ENCODE results near the gene CCDC57. TPM values are rescaled to one million over a fixed set of nuclear protein-coding genes. Genes with fewer than 3 reads are reported as not detected.

The CCDC57 gene
- total RNA-seq, 2 experiments from 2014 or later, result 129 to 135 TPM

GRCh38 chr17:82158825-82159224, 53.8 kb downstream of the CCDC57 start:
- Mint-ChIP-seq H3K27ac (no peak overlapping the region), H3K27me3 (no peaks in the 10 kb centered on the region), H3K36me3 (ENCODE audit: low read depth) (peaks cover 26% of the 10 kb centered on the region), H3K4me3 (no peak overlapping the region), H3K4me1 (ENCODE audit: low read depth) (peaks cover 2% of the 10 kb centered on the region), H3K9me3 (no peaks in the 10 kb centered on the region)
- TF ChIP-seq, protein P1, sequence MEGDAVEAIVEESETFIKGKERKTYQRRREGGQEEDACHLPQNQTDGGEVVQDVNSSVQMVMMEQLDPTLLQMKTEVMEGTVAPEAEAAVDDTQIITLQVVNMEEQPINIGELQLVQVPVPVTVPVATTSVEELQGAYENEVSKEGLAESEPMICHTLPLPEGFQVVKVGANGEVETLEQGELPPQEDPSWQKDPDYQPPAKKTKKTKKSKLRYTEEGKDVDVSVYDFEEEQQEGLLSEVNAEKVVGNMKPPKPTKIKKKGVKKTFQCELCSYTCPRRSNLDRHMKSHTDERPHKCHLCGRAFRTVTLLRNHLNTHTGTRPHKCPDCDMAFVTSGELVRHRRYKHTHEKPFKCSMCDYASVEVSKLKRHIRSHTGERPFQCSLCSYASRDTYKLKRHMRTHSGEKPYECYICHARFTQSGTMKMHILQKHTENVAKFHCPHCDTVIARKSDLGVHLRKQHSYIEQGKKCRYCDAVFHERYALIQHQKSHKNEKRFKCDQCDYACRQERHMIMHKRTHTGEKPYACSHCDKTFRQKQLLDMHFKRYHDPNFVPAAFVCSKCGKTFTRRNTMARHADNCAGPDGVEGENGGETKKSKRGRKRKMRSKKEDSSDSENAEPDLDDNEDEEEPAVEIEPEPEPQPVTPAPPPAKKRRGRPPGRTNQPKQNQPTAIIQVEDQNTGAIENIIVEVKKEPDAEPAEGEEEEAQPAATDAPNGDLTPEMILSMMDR (IDR thresholded peaks at IDR 0.05), result no peak
- ATAC-seq (ENCODE audit: poor library complexity) (no peak), DNase-seq (no peak)
- no peak overlapping the region for H3K4me3 ChIP-seq (ENCODE audit: low read length)
- ChIA-PET CTCF (interaction anchor here (1.3 kb wide), 1 partner anchor 199 kb away, joined by 3 read pairs; no protein-coding TSS in a partner anchor), POLR2A (no interaction called here)
- H3K36me3 ChIP-seq (ENCODE audit: insufficient read depth, low read length), result peaks cover 18% of the 10 kb centered on the region
- intact Hi-C loops (cut with DNase I, micrococcal nuclease), result no loop called here
- no peaks in the 10 kb centered on the region for H3K27me3 ChIP-seq (ENCODE audit: control insufficient read depth in 1 of 2, insufficient read depth in 2 of 2, low read length in 2 of 2)
- peaks cover 6% of the 10 kb centered on the region for H3K4me1 ChIP-seq (ENCODE audit: insufficient read depth, low read length)
- no peaks in the 10 kb centered on the region for H3K9me3 ChIP-seq (ENCODE audit: control insufficient read depth in 1 of 2, insufficient read depth in 1 of 2, low read length in 2 of 2)
- no peak overlapping the region for H3K27ac ChIP-seq (ENCODE audit: low read depth in 1 of 2, low read length in 2 of 2)

DNA sequence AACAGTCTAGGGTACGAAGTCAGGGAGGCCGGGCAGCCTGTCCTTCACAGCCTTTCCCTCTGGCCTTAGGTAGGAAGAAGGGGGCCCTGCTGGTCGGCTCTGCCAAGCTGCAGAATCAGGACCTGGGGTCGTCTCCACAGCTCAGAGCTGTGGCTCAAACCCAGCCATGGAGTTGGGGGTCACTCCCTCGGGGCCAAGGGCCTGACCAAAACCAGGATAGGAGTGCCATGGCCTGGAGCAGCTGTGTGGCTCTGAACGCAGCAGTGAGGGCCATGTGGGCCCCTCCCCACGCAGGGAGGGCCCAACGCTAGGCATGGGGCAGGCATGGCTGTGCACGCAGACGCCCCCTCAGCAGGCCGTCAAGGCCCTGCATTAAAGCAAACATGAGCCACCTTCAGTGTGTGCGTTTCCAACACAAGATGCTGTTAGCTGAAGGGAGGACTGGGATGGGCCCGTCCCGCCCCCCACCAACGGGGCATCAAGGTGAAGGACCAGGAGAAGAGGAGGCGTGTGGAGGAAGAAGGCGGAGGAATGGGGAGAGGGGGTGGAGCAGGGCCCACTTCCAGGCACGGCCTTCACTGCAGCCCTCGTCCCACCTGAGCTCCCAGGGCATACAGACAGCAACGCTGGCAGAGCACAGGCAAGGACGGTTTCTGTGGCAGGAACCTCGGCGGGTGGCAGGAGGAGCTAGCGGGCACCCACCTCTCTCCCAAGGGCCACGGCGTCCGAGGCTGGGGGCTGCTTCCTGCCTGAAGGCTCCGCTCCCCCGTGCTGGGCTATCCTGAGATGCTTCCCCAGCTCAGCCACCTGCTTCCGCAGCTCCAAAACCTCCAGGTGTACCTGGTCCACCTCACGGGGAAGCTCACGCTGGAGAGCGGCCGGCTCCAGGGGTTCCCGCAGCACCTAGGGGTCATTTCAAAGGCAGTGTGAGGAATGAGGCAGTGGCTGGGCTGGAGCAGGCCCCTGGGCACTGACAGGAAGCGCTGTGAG, 55.3 kb downstream of the CCDC57 start:
- peaks cover 5% of the 10 kb centered on the region for H3K4me1 Mint-ChIP-seq (ENCODE audit: low read depth)
- H3K27ac Mint-ChIP-seq, result no peak overlapping the region
- Histone ChIP-seq H3K9me3 (ENCODE audit: control insufficient read depth in 1 of 2, insufficient read depth in 1 of 2, low read length in 2 of 2) (no peaks in the 10 kb centered on the region), H3K27me3 (ENCODE audit: control insufficient read depth in 1 of 2, insufficient read depth in 2 of 2, low read length in 2 of 2) (no peaks in the 10 kb centered on the region), H3K4me1 (ENCODE audit: insufficient read depth, low read length) (peaks cover 10% of the 10 kb centered on the region), H3K27ac (ENCODE audit: low read depth in 1 of 2, low read length in 2 of 2) (no peak overlapping the region), H3K36me3 (ENCODE audit: insufficient read depth, low read length) (peaks cover 11% of the 10 kb centered on the region), H3K4me3 (ENCODE audit: low read length) (no peak overlapping the region)
- intact Hi-C loops (cut with DNase I, micrococcal nuclease), result no loop called here
- no peaks in the 10 kb centered on the region for H3K27me3 Mint-ChIP-seq
- H3K9me3 Mint-ChIP-seq, result no peaks in the 10 kb centered on the region
- CTCF ChIA-PET, result interaction anchor here (0.8 to 2.0 kb wide), 4 partner anchors 37 to 127 kb away, joined by 3 to 6 read pairs (median 4); no protein-coding TSS in a partner anchor
- no peak overlapping the region for H3K4me3 Mint-ChIP-seq
- peaks cover 18% of the 10 kb centered on the region for H3K36me3 Mint-ChIP-seq (ENCODE audit: low read depth)
- TF ChIP-seq, protein P1 (IDR thresholded peaks at IDR 0.05), result no peak
- DNase-seq (no peak), ATAC-seq (ENCODE audit: poor library complexity) (no peak)
- POLR2A ChIA-PET, result interaction anchor here (0.8 to 1.2 kb wide), 2 partner anchors 31 to 44 kb away, joined by 3 to 4 read pairs; no protein-coding TSS in a partner anchor

DNA sequence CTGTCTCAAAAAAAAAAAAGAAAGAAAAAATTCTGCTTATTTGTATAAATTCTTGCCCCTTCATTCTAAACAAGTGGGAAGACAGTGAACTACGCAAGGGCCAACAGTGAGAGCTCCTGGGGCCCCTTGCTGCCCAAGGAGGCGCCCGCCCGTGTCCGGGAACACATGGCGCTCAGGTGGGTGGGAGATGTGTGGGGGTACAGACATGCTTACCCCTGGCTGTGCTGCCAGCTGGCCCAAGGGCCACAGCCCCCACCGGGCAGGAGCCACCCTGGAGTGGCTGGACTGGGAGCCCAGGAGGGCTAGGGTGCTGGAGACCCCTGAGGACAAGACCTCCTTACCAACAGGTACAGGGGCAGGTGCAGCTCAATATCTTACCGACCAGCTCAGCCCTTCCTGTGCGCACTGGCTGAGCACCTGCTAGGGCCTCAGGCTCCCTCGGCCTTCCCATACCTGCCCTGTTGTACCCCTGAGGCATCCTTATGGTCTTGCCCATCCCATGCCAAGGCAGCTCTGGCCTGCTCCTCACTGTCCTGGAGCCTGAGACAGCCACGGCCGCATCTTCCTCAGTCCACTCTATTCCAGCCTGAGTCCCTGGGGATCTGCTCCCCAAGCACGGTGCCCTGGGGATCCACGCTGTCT, 56.2 kb downstream of the CCDC57 start:
- ATAC-seq (ENCODE audit: poor library complexity) (no peak), DNase-seq (no peak)
- Histone ChIP-seq H3K27me3 (ENCODE audit: control insufficient read depth in 1 of 2, insufficient read depth in 2 of 2, low read length in 2 of 2) (no peaks in the 10 kb centered on the region), H3K36me3 (ENCODE audit: insufficient read depth, low read length) (peaks cover 11% of the 10 kb centered on the region), H3K9me3 (ENCODE audit: control insufficient read depth in 1 of 2, insufficient read depth in 1 of 2, low read length in 2 of 2) (no peaks in the 10 kb centered on the region), H3K27ac (ENCODE audit: low read depth in 1 of 2, low read length in 2 of 2) (no peak overlapping the region), H3K4me1 (ENCODE audit: insufficient read depth, low read length) (peaks cover 10% of the 10 kb centered on the region), H3K4me3 (ENCODE audit: low read length) (no peak overlapping the region)
- TF ChIP-seq, protein P1 (IDR thresholded peaks at IDR 0.05), result no peak
- ChIA-PET CTCF (interaction anchor here (1.4 to 2.0 kb wide), 2 partner anchors 50 to 126 kb away, joined by 6 read pairs; no protein-coding TSS in a partner anchor), POLR2A (interaction anchor here (1.4 to 1.5 kb wide), 2 partner anchors 36 to 126 kb away, joined by 3 to 5 read pairs; no protein-coding TSS in a partner anchor)
- intact Hi-C loops (cut with DNase I, micrococcal nuclease), result no loop called here
- peaks cover 15% of the 10 kb centered on the region for H3K36me3 Mint-ChIP-seq (ENCODE audit: low read depth)
- no peaks in the 10 kb centered on the region for H3K9me3 Mint-ChIP-seq
- H3K27me3 Mint-ChIP-seq, result no peaks in the 10 kb centered on the region
- peaks cover 5% of the 10 kb centered on the region for H3K4me1 Mint-ChIP-seq (ENCODE audit: low read depth)
- H3K4me3 Mint-ChIP-seq, result no peak overlapping the region
- no peak overlapping the region for H3K27ac Mint-ChIP-seq

Data from CD4-positive, alpha-beta T cell (primary cell).